Common myeloid progenitor, CD34-positive (primary cell): ENCODE measurements around the gene MEX3B.
"Not testable (repeated sequence)": the region's sequence is repeated elsewhere in the genome, so short reads cannot be mapped to it uniquely, and the experiment has no call there.

Experiments
- CTCF ChIA-PET: fragments of 350-600 bp; sonication (Branson Sonifier 250); formaldehyde crosslinking; loops from one replicate; lab custom pipeline; 2021; ENCODE audit warnings: antibody characterized with exemption; lab: Charles Lee
- POLR2A ChIA-PET: fragments of 350-600 bp; sonication (Branson Sonifier 250); formaldehyde crosslinking; loops from one replicate; lab custom pipeline; 2021; ENCODE audit warnings: antibody characterized with exemption; lab: Charles Lee
- DNase-seq, 3 donors: peaks; one replicate each; pipeline versions ENCODE4 v3.0.0 to v3.0.0-alpha.2; 2013
- H3K27ac ChIP-seq, 2 experiments: 1 replicate in 1 of 2; 2 replicates in 1 of 2; pipeline ENCODE4 v1.7.0; 2013; ENCODE audit warnings: inconsistent platforms in 2 of 2, low read length in 2 of 2, mild to moderate bottlenecking in 2 of 2, low read depth in 1 of 2, moderate library complexity in 1 of 2; ENCODE audit not compliant: severe bottlenecking in 2 of 2, insufficient read depth in 1 of 2, poor library complexity in 1 of 2
- H3K27me3 ChIP-seq, 5 experiments: replicated peaks in 2 of 5; 1 replicate in 3 of 5; 2 replicates in 2 of 5; pipeline versions ENCODE4 v1.6.1 to v1.7.0; 2013; ENCODE audit warnings: low read length in 4 of 5, mild to moderate bottlenecking in 2 of 5, moderate library complexity in 2 of 5, inconsistent platforms in 1 of 5; ENCODE audit not compliant: insufficient read depth in 5 of 5, control insufficient read depth in 4 of 5
- H3K36me3 ChIP-seq, 4 experiments: 1 replicate in 2 of 4; 2 replicates in 2 of 4; pipeline versions ENCODE4 v1.6.1 to v1.7.0; 2013; ENCODE audit warnings: low read length in 3 of 4, control low read depth in 1 of 4, mild to moderate bottlenecking in 1 of 4; ENCODE audit not compliant: control insufficient read depth in 4 of 4, insufficient read depth in 4 of 4
- H3K4me1 ChIP-seq, 4 experiments: 1 replicate in 3 of 4; 2 replicates in 1 of 4; pipeline versions ENCODE4 v1.6.1 to v1.7.1; 2013; ENCODE audit warnings: low read length in 3 of 4, mild to moderate bottlenecking in 3 of 4, control low read depth in 1 of 4, inconsistent platforms in 1 of 4, moderate library complexity in 1 of 4; ENCODE audit not compliant: control insufficient read depth in 4 of 4, insufficient read depth in 4 of 4; ENCODE audit errors: control extremely low read depth in 1 of 4
- H3K4me3 ChIP-seq, 7 experiments: 1 replicate in 4 of 7; 2 replicates in 3 of 7; pipeline versions ENCODE4 v1.5.1 to v1.7.0; 2013; ENCODE audit warnings: mild to moderate bottlenecking in 7 of 7, low read length in 6 of 7, moderate library complexity in 6 of 7, inconsistent platforms in 2 of 7, low read depth in 2 of 7, control low read depth in 1 of 7; ENCODE audit not compliant: insufficient read depth in 4 of 7, control insufficient read depth in 1 of 7; ENCODE audit errors: extremely low read depth in 1 of 7
- H3K9me3 ChIP-seq, 5 experiments: 1 replicate in 4 of 5; 2 replicates in 1 of 5; pipeline versions ENCODE4 v1.6.1 to v1.7.1; 2013; ENCODE audit warnings: low read length in 4 of 5, mild to moderate bottlenecking in 2 of 5, inconsistent platforms in 1 of 5, low read depth in 1 of 5, moderate library complexity in 1 of 5; ENCODE audit not compliant: control insufficient read depth in 4 of 5, insufficient read depth in 2 of 5; ENCODE audit errors: control extremely low read depth in 1 of 5
- WGBS: methylation state at CpG from one replicate; pipeline ENCODE4 v1.1.5; 2013; ENCODE audit not compliant: insufficient coverage; 5-methylcytosine and 5-hydroxymethylcytosine counted together

The MEX3B gene

DNA sequence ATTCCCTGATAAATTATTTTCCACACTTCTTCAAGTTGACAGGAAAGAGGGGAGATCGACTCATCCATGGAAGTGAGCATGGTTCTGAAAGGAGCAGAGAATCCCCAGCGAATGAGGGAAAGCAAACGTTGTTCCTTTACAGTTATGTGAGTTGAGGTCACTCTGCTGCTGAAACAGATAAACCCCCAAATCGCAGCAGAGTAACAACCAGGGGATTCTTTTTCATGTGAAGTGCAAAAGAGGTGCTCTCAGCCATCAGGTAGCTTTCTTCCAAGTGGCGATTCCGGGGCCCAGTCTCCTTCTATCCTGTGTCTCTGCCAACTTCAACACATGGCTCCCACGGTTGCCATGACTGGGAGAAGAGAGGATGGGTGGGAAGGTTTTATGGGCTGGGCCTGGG is 28.2 kb downstream of the MEX3B start:
- Histone ChIP-seq H3K27me3 (no peaks in the 10 kb centered on the region), H3K27ac (peak overlapping the region; percentile 51 to 62), H3K4me3 (peak overlapping the region in 2 of 7 experiments; percentile 21 to 33), H3K4me1 (peaks cover 15 to 72% (median 57%) of the 10 kb centered on the region in 4 experiments), H3K36me3 (no peaks in the 10 kb centered on the region), H3K9me3 (peaks cover 0 to 2% (median 0%) of the 10 kb centered on the region in 5 experiments)
- 42% methylated on average over 3 of the region's 7 CpGs for WGBS
- DNase-seq: peak in 2 of 3 donors; percentile 43 to 58
- ChIA-PET POLR2A (interaction anchor here (1.4 kb wide), 1 partner anchor 29 kb away, joined by 8 read pairs; the partner anchor contains the start of gene MEX3B), CTCF (interaction anchor here (0.8 to 1.0 kb wide), 4 partner anchors 10 to 77 kb away, joined by 3 read pairs; no protein-coding TSS in a partner anchor)

DNA sequence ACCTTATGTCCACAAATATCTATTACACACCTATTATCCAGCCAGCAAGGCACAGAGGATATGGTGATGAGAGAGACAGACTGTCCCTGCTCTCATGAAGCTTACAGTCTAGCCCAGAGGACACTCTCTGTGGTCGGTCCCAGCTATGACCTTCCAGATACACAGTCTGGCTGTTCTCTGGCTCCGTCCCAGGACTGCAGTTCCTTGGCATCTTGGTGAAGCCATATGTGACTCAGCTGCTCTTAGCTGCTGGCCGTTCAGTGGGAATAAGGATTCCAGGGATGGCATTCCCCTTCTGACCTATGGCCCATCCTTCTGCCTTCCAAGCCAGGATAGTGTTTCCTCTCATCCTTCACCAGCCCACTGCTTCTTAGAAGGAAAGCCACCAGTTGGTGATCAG is 30.8 kb downstream of the MEX3B start:
- Histone ChIP-seq H3K4me3 (no peak overlapping the region), H3K27ac (no peak overlapping the region), H3K9me3 (peaks cover 0 to under 1% (median 0%) of the 10 kb centered on the region in 5 experiments), H3K4me1 (peaks cover 15 to 47% (median 38%) of the 10 kb centered on the region in 4 experiments), H3K27me3 (no peaks in the 10 kb centered on the region), H3K36me3 (no peaks in the 10 kb centered on the region)
- 93% methylated on average over 3 of the region's 3 CpGs for WGBS
- ChIA-PET CTCF (interaction anchor here (2.1 kb wide), 1 partner anchor 75 kb away, joined by 6 read pairs; no protein-coding TSS in a partner anchor), POLR2A (no interaction called here)
- DNase-seq: no peak

DNA sequence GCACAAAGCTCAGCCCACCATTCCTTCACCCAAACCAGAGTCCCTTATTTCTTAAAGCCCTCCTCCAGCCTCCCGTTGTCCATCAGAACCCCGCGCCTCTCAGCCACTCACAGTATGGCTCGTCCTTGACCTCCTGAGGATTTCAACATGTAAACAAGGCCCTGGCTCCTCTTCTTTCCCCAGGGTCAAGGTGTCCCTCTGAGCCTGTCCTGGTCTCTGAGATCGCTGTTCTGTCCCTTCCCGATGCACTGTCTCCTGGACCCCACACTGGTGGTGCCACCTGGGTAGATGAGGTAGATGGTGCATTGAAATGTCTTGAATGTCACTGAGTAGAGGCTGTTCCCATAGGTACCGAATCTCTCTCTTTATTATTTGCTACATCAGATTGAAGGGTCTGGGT is 32.9 kb downstream of the MEX3B start:
- no peak overlapping the region for H3K27ac ChIP-seq
- H3K36me3 ChIP-seq: no peaks in the 10 kb centered on the region
- peaks cover 8 to 30% (median 21%) of the 10 kb centered on the region in 4 experiments for H3K4me1 ChIP-seq
- H3K9me3 ChIP-seq: no peaks in the 10 kb centered on the region
- H3K4me3 ChIP-seq: no peak overlapping the region
- CTCF ChIA-PET: interaction anchor here (1.3 to 1.4 kb wide), 2 partner anchors 9 to 20 kb away, joined by 3 to 4 read pairs; no protein-coding TSS in a partner anchor
- POLR2A ChIA-PET: no interaction called here
- H3K27me3 ChIP-seq: no peaks in the 10 kb centered on the region
- 93% methylated on average over 5 of the region's 7 CpGs for WGBS
- no peak for DNase-seq

DNA sequence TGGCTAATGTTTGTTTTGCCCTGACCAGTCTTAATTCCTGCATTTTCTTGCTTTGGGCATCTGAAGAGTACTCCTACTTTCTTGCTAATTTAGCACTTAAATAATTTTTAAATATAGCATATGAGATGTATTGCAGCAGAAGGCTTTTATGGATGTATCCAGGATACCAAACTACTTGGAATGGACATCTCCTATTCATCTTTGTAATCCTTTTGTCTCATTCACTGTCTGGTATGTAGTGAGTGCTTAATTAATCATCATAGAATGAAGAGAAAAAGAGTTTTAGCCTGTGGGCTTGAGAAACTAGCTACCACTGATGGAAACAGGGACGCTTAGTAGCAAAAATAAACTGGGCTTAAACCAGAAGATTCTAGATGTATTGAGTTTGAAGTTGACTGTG is 40.6 kb downstream of the MEX3B start:
- no peak for DNase-seq
- H3K36me3 ChIP-seq: no peaks in the 10 kb centered on the region
- no peak overlapping the region for H3K4me3 ChIP-seq
- no peaks in the 10 kb centered on the region for H3K27me3 ChIP-seq
- H3K27ac ChIP-seq: no peak overlapping the region
- POLR2A ChIA-PET: no interaction called here
- peaks cover 0 to 7% (median 0%) of the 10 kb centered on the region in 5 experiments for H3K9me3 ChIP-seq
- CTCF ChIA-PET: no interaction called here
- WGBS: no CpG with 5 or more reads among the region's 1 CpG
- H3K4me1 ChIP-seq: peaks cover 0 to 2% (median 1%) of the 10 kb centered on the region in 4 experiments

DNA sequence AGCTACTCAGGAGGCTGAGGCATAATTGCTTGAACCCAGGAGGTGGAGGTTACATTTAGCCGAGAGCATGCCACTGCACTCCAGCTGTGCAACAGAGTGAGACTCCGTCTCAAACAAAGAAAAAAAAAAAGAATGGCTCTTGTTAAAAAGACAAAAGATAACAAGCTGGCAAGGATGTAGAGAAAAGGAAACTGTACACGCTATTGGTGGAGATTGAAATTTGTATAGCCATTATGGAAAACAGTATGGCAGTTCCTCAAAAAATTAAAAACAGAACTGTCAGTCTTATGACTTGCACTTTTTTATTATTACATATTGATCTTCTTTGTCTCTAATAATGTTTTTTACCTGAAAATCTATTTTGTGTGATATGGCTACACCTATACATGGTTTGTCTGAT is 41.9 kb downstream of the MEX3B start:
- WGBS: 14% methylated on average over 1 of the region's 3 CpGs
- Histone ChIP-seq H3K9me3 (peaks cover 0 to 7% (median 0%) of the 10 kb centered on the region in 5 experiments), H3K27ac (no peak overlapping the region), H3K4me1 (peaks cover 0 to 2% (median 1%) of the 10 kb centered on the region in 4 experiments), H3K4me3 (no peak overlapping the region), H3K27me3 (no peaks in the 10 kb centered on the region), H3K36me3 (no peaks in the 10 kb centered on the region)
- POLR2A ChIA-PET: interaction anchor here (0.6 kb wide), 1 partner anchor 42 kb away, joined by 3 read pairs; no protein-coding TSS in a partner anchor
- DNase-seq: peak; percentile 17 to 86 (median 74)
- CTCF ChIA-PET: no interaction called here

DNA sequence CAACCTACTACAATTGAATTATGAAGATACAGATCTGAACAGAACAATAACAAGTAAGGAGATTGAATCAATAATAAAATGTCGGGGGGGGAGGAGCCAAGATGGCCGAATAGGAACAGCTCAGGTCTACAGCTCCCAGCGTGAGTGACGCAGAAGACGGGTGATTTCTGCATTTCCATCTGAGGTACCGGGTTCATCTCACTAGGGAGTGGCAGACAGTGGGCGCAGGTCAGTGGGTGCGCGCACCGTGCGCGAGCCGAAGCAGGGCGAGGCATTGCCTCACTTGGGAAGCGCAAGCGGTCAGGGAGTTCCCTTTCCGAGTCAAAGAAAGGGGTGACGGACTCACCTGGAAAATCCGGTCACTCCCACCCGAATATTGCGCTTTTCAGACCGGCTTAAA is 50.7 kb downstream of the MEX3B start:
- POLR2A ChIA-PET: interaction anchor here (0.6 kb wide), 1 partner anchor 216 kb away, joined by 4 read pairs; no protein-coding TSS in a partner anchor
- H3K27ac ChIP-seq, H3K4me1 ChIP-seq, DNase-seq, H3K36me3 ChIP-seq, H3K27me3 ChIP-seq, H3K4me3 ChIP-seq, CTCF ChIA-PET: not testable (repeated sequence)
- peaks cover 0 to 21% (median 6%) of the 10 kb centered on the region in 5 experiments for H3K9me3 ChIP-seq
- WGBS: 90% methylated on average over 15 of the region's 22 CpGs

DNA sequence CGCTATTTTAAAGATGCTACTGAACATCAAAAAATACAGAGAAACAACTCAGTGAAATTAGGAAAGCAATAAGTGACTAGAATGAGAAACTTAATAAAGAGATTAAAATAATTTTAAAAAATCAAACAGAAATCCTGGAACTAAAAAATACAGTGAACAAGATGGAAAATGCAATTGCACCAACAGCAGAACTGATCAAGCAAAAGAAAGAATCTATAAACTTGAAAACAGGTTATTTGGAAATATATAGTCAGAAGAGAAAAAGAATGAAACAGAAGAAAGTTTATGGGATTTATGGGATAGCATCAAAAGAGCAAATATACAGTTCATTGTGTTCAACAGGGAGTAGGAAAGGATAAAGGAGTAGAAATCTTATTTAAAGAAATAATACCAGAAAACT is 53.3 kb downstream of the MEX3B start:
- no peaks in the 10 kb centered on the region for H3K4me1 ChIP-seq
- no peak for DNase-seq
- H3K36me3 ChIP-seq: no peaks in the 10 kb centered on the region
- no CpG with 5 or more reads among the region's 1 CpG for WGBS
- no peaks in the 10 kb centered on the region for H3K27me3 ChIP-seq
- H3K9me3 ChIP-seq: peaks cover 0 to 21% (median 6%) of the 10 kb centered on the region in 5 experiments
- no peak overlapping the region for H3K4me3 ChIP-seq
- H3K27ac ChIP-seq: no peak overlapping the region
- ChIA-PET CTCF (interaction anchor here (1.6 kb wide), 1 partner anchor 21 kb away, joined by 4 read pairs; no protein-coding TSS in a partner anchor), POLR2A (no interaction called here)
